Measurements from ENCODE around the gene CPE. TPM values are rescaled to one million over a fixed set of nuclear protein-coding genes. Genes with fewer than 3 reads are reported as not detected.
"Not testable (repeated sequence)": the region's sequence is repeated elsewhere in the genome, so short reads cannot be mapped to it uniquely, and the experiment has no call there.

Gene CPE
- total RNA-seq, 2 donors from 2014 or later = 71.6 to 108 TPM

DNA sequence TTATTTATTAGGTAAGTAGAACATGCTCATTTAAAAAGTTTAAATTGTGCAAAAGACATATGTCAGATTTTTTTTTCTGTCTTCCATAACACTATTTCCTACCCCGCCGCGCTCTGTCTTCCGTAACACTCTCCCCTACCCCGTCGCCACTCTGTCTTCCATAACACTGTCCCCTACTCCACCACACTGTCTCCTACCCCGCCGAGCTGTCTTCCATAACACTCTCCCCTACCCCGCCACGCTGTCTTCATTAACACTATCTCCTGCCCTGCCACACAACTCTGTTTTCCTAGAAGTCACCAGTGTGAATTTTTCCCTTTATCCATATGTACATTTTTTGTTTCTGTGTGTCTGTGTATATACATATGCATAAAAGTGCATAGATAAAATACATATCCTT lies 47.0 kb upstream of the CPE start:
- TF ChIP-seq, protein P1, sequence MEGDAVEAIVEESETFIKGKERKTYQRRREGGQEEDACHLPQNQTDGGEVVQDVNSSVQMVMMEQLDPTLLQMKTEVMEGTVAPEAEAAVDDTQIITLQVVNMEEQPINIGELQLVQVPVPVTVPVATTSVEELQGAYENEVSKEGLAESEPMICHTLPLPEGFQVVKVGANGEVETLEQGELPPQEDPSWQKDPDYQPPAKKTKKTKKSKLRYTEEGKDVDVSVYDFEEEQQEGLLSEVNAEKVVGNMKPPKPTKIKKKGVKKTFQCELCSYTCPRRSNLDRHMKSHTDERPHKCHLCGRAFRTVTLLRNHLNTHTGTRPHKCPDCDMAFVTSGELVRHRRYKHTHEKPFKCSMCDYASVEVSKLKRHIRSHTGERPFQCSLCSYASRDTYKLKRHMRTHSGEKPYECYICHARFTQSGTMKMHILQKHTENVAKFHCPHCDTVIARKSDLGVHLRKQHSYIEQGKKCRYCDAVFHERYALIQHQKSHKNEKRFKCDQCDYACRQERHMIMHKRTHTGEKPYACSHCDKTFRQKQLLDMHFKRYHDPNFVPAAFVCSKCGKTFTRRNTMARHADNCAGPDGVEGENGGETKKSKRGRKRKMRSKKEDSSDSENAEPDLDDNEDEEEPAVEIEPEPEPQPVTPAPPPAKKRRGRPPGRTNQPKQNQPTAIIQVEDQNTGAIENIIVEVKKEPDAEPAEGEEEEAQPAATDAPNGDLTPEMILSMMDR (IDR thresholded peaks at IDR 0.05) = no peak
- TF ChIP-seq POLR2A (IDR thresholded peaks at IDR 0.05) = no peak
- intact Hi-C loops (cut with DNase I) = no loop called here
- Histone ChIP-seq H3K4me1 (peaks cover 36% of the 10 kb centered on the region), H3K27me3 (no peaks in the 10 kb centered on the region), H3K9me3 (no peaks in the 10 kb centered on the region), H3K36me3 (replicated peaks in 1 of 2; ENCODE audit: insufficient read depth in 1 of 2, low read depth in 2 of 2) (no peaks in the 10 kb centered on the region), H3K4me3 (no peak overlapping the region), H3K27ac (no peak overlapping the region)
- no peak for ATAC-seq
- no peak for DNase-seq
- WGBS, 2 donors = 87 to 95% methylated on average over 10 of the region's 10 CpGs

DNA sequence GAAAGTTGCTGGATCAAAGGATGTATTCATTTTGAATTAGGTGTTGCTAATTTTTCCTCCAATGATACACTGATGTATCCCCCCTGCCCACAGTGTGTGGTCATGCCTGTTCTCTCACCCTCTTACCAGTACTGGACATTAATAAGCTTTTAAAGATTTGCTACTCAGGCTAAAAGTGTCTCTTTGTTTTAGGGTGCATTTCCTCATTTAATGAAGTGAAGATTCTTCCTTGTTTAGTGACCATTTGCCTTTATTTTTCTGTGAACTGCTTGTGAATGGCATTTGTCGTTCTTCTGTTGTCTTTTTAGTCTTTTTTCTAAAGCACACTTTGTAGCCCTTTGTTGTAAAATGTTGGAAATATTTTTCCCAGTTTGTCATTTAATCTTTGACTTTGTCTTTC lies 46.3 kb upstream of the CPE start:
- Histone ChIP-seq H3K4me1 (peaks cover 36% of the 10 kb centered on the region), H3K9me3 (no peaks in the 10 kb centered on the region), H3K36me3 (replicated peaks in 1 of 2; ENCODE audit: insufficient read depth in 1 of 2, low read depth in 2 of 2) (no peaks in the 10 kb centered on the region), H3K27ac (no peak overlapping the region), H3K4me3 (no peak overlapping the region), H3K27me3 (no peaks in the 10 kb centered on the region)
- ATAC-seq (no peak), DNase-seq (no peak)
- intact Hi-C loops (cut with DNase I) = no loop called here
- WGBS, 2 donors = 40% methylated on average over 1 of the region's 1 CpG
- TF ChIP-seq, protein P1 (IDR thresholded peaks at IDR 0.05) = no peak
- TF ChIP-seq POLR2A (IDR thresholded peaks at IDR 0.05) = no peak

DNA sequence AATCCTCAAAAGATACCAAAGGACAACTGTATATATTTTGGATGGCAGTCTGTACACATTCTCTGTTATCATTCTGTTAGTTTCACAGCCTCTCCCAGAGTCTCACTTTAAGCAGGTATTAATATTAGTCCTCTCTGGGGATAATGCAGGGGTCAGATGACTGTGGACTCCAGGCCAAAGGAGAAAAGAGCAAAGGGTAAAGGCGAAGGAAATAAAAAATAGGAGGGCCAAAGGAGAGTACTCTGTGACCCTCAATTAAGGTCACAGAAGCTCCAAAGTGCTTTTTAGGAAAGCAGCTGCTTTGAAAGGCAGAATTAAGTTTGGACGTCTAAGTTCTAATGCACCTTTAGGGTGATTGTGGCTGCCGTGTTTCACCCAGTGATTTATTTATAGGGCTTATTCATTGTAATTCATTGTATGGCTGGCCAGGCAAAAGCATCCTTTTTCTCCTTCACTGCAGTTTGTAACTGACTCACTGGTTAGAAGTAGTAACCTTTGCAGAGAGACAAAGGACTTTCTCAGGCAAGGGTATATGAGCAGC lies 43.6 kb upstream of the CPE start:
- Histone ChIP-seq H3K4me3 (no peak overlapping the region), H3K9me3 (no peaks in the 10 kb centered on the region), H3K4me1 (peaks cover 18% of the 10 kb centered on the region), H3K36me3 (replicated peaks in 1 of 2; ENCODE audit: insufficient read depth in 1 of 2, low read depth in 2 of 2) (peaks cover 0 to 3% of the 10 kb centered on the region in 2 donors), H3K27ac (no peak overlapping the region), H3K27me3 (no peaks in the 10 kb centered on the region)
- intact Hi-C loops (cut with DNase I) = no loop called here
- ATAC-seq (no peak), DNase-seq (no peak)
- TF ChIP-seq, protein P1 (IDR thresholded peaks at IDR 0.05) = no peak
- TF ChIP-seq POLR2A (IDR thresholded peaks at IDR 0.05) = no peak
- 90 to 91% methylated on average over 3 of the region's 3 CpGs for WGBS, 2 donors

DNA sequence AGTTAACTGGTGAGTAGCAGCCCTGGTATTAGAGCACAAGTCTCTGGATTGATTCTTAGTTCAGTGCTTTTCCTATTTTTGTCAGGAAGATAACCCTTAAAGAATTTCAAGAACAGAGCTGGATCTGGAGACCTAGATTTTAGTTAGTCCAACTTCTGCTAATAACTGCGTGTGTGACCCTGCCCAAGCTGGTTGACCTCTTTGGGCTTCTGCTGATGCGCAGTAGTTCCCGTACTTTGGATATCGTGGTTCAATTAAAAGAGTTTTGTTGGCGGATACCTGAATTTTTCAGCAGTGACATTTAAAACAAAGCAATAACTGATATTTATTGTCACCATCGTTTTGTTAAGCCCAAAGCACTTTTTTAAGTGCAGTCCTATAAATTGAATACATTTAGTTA lies 42.1 kb upstream of the CPE start:
- Histone ChIP-seq H3K4me1 (peaks cover 5% of the 10 kb centered on the region), H3K9me3 (no peaks in the 10 kb centered on the region), H3K27ac (no peak overlapping the region), H3K27me3 (no peaks in the 10 kb centered on the region), H3K4me3 (no peak overlapping the region), H3K36me3 (replicated peaks in 1 of 2; ENCODE audit: insufficient read depth in 1 of 2, low read depth in 2 of 2) (peaks cover 0 to 5% of the 10 kb centered on the region in 2 donors)
- DNase-seq (no peak), ATAC-seq (no peak)
- 89 to 94% methylated on average over 6 of the region's 6 CpGs for WGBS, 2 donors
- TF ChIP-seq, protein P1 (IDR thresholded peaks at IDR 0.05) = no peak
- no peak for TF ChIP-seq POLR2A (IDR thresholded peaks at IDR 0.05)
- intact Hi-C loops (cut with DNase I) = no loop called here

DNA sequence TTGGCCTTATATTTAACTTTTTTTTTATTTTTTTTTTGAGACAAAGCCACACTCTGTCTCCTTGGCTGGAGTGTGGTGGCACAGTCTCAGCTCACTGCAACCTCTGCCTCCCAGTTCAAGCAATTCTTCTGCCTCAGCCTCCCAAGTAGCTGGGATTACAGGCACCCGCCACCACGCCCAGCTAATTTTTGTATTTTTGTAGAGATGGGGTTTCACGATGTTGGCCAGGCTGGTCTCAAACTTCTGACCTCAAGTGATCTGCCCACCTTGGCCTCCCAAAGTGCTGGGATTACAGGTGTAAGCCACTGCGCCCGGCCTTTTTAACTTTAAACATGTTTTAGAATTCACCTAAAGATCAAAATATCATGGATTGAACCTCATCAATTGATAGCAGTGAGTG lies 36.5 kb upstream of the CPE start:
- intact Hi-C loops (cut with DNase I); DNase-seq; H3K9me3 ChIP-seq; ATAC-seq; H3K4me1 ChIP-seq; H3K27ac ChIP-seq; H3K36me3 ChIP-seq (replicated peaks in 1 of 2; ENCODE audit: insufficient read depth in 1 of 2, low read depth in 2 of 2); H3K4me3 ChIP-seq; H3K27me3 ChIP-seq: not testable (repeated sequence)
- WGBS, 2 donors = 86 to 98% methylated on average over 5 of the region's 5 CpGs

Data from body of pancreas (tissue), 4 donors.